ENCODE results near the gene INO80E.
A peak's percentile ranks its signal among the peaks of the same experiment; 100 is the strongest.
"Not testable (repeated sequence)": the region's sequence is repeated elsewhere in the genome, so short reads cannot be mapped to it uniquely, and the experiment has no call there.

The INO80E gene

DNA sequence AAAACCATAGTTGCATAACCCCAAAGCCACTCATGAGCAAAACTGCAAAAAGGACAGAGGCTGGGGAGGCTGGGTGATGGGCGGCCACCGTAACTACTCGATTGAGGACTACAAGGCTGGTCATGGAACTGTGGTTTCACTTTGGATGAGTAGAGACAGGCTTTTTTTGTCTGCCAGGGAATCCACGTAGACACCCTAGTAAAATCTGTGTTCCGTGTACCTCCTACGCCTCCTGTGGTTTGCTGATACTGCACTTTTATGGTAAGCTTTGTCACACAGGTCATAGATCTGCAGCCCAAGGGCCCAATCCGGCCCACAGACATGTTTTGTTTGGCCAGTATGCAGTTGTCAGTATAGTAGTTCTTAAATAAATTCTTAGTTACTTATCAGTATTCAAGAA is 37.2 kb downstream of the INO80E start:
- no peak for DNase-seq

DNA sequence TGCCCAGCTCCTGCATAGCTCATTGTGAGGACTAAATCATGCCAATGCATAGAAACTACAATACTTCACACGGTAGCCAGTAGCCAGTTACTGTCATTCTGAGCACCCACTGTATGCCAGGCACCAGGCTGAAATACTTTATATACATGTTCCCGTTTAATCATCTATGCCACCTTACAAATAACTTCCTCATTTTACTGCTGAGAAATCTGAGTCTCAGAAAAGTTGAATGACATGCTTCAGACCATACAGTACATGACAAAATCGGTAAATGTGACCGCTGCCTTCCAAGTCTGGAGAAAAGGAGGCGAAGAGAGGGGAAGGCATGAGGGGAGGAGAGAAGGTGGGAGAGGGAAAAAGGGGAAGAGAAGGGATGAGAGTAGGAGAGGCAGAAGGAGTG is 44.2 kb downstream of the INO80E start:
- DNase-seq: no peak

DNA sequence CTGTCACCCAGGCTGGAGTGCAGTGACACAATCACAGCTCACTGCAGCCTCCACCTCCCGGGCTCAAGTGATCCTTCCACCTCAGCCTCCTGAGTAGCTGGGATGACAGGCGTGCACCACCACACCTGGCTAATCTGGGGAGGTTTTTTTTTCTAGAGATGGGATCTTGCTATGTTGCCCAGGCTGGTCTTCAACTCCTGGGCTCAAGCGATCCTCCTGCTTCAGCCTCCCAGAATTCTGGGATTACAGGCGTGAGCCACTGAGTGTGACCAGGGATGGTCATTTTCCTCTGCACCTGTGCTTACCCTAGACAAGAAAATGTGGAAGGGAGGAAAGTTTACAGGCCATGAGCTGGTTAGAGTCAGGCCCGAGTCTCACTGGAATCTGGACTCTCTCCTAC is 44.6 kb downstream of the INO80E start:
- not testable (repeated sequence) for DNase-seq

DNA sequence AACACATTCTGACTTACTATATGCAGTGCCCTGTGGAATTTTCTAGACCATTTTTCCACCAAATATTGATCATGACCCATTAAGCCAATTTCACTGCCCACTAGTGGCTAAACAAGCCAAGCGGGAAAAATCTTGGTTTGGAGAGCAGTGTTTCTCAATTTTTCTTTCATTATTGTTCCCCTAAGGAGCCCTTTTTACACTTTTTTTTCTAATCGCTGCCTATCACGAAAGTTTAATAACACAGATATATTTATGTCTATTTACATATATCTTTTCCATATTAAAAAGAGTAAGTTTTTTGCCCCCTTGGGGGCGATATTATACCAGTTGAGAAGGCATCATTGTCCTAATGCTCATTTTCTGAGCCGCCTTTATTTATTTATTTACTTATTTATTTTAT is 45.8 kb downstream of the INO80E start:
- DNase-seq: no peak

DNA sequence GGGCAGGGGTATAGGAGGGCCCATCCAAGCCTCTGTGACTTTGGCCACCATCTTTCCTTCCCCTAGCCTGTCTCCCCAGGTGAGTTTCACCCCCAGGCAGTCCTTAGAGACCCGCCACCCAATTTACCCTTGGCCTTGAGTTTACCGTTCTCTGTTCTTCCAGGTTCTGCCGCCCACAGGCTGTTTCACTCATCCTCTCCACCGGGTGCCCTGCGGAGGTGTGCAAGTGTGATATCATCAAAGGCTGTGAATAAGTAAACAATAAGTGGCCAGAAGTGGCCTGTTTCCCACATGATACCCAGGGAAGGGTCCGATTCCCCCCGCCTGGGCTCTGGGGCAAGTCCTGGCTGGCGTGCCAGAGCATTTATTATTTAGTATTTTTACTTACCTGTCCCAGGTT is 50.1 kb downstream of the INO80E start:
- no peak for DNase-seq

DNA sequence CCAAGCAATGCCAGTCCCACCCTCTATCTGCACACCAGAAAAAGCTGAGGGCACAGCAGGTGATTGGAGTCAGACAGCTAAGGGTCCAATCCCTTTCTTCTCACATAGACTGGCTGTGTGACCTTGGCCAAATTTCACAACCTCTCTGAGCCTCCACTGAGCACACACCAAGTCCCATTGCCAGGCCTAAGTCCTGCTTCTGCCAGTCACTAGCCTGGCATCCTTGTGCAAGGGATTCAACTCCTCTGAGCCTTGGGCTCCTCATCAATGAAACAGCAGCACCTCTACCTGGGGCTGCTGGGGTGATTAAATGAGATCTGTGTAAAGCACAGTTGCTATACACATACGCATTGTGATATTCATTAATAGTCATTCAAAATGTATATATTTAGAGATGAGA is 50.5 kb downstream of the INO80E start:
- no peak for DNase-seq

DNA sequence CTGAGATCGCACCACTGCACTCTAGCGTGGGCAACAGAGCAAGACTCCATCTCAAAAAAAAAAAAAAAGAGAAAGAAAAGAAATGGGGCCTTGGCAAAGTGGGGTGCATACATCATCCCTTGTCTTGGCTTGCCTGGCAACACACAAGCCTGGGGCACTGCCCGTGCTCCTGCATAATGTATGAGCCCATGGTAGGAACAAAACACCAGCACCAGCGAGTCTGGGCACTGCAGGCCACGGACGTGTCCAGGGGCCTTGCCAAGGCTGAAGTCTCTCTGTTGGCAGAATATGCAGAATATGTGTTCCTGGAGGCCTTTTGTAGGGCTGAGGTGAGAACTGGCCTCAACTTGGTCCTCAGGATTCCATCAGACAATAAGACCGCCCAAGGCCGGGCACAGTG is 53.8 kb downstream of the INO80E start:
- DNase-seq: no peak

DNA sequence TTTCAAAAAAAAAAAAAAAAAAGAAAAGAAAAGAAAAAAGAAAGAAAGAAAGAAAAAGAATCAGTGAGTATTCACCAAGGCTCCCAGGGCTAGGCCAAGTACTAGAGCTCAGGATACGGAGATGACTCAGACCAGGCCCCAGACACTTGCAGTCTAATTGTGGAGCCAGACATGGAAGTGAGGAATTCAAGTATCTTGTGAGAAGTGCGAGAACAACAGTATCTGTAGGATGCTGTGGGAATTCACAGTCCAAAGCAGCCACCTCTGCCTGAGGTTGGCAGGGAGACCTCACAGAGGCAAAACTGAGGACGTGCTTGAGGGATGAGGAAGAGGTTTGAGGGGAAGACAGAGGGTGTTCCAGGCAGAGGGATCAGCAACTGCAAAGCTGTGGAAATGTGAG is 55.5 kb downstream of the INO80E start:
- DNase-seq: no peak

DNA sequence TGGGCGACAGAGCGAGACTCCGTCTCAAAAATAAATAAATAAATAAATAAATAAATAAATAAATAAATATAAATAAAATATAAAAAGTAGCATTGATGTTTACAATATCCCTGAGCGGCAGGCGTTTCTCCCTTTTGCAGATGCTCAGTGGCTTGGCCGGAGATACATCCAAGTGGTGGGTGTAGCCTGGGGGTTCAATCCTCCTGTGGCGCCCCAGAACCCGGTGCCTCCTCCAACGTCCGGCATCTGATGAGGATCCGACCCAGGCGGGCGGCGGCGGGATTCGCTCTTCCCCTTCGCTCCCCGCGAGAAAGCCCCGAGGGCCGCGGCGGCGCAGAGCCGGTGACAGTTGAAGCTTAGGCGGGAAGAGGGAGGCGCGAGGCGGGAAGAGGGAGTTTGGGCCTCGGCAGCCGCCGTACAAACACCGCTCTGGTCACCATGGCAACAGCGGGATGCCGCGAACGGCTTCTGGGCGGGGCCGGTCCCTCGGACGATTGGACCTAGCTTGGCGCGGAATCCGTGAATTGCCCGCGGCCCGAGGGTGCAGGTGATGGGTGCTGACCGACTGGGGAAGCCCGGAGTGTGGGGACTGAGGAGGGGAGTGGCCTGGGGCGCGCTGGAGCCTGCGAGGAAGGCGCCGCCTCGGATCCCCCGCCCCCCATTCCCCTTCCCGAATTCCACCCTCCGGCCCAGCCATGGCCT is 56.8 kb downstream of the INO80E start:
- peak; percentile 90 for DNase-seq

DNA sequence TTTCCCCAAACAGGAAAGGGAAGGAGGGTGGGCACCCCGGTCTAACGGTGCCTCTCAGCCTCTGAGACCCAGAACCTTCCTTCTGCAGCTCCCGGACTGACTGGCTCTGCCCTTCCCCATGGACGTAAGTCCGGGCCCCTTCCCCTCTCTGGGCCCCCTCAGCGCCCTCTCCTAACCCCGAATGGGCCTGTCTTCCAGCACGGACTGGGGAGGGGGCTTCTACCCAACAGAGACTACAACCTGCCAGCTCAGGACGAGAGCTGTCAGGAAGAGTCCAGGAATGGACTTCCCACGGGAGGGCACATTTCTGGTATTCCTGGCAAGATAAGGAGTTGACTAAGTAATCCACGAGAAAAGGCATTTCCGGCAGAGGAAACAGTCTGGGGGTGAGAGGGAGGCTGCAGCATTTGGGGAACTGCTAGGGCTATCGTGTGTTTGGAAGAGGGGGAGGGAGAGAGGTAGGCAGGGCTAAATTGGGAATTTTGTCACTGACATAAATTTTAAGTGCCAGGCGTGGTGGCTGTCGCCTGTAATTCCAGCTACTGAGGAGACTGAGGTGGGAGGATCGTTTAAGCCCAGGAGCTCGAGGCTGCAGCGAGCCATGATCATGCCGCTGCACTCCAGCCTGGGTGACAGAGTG is 57.5 kb downstream of the INO80E start:
- no peak for DNase-seq

DNA sequence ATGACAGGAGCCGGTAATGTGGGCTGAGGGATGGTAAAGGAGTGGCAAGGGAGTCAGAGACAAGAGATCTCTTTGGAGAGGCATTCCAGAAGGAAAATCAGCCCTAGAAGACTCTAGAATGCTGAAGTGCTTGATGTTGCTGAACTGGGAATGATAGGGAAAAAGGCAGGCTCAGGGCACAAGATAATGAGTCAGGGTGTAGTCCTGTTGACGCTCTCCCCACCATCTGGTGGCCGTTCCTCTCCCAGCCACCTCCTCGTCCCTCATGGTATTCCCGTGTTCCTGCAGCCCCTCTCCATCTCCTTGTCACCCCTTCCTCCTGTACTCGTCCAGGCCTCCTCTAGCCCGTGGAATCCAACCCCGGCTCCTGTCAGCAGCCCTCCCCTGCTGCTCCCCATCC is 58.4 kb downstream of the INO80E start:
- no peak for DNase-seq

DNA sequence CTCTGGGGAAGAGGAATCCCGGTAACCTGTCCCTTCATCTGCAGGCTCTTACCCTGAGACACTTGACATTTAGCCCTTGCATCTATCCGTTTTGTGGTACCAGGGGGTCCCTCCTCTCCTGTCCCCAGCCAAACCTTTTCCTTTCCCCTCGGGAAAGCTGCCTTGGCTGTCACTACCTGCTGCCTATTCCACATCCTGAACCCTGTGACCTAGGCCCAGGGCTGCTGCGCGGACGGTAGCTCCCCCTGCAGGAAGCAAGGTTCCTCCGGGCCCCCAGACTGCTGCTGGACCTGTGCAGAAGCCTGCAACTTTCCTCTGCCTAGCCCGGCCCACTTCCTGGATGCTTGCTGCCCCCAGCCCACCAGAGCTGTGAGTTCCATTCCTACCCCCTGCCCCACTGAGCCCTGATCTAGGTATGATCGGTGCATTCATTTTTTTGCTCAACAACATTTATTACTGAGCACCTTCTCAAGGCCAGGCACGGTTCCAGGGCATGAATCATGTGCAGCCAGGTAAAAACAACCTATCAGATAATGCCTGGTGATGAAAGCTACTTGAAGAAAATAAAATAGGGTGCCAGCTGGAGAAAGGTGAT is 59.0 kb downstream of the INO80E start:
- DNase-seq: no peak
